Stimulated activated CD4-positive, alpha-beta T cell treated with anti-CD3 and anti-CD28 coated beads, Interleukin-12 subunit alpha, Interleukin-12 subunit beta, amount 100 ng/mL, for 4 hours (primary cell): ENCODE measurements around the gene DYNC1H1.
A peak's percentile ranks its signal among the peaks of the same experiment; 100 is the strongest.

Experiments
- DNase-seq: peaks from one replicate; pipeline ENCODE4 v3.0.0-alpha.2; 2020

DYNC1H1 gene

GRCh38 chr14:102005336-102005735 lies 41.0 kb downstream of the DYNC1H1 start:
- DNase-seq: no peak

GRCh38 chr14:102007916-102008418 lies 43.6 kb downstream of the DYNC1H1 start:
- DNase-seq: no peak

- no peak for DNase-seq
Observed at GRCh38 chr14:102008891-102009290, 44.5 kb downstream of the DYNC1H1 start.

- DNase-seq: no peak
Observed at GRCh38 chr14:102011631-102012030, 47.3 kb downstream of the DYNC1H1 start.

- no peak for DNase-seq
Observed at GRCh38 chr14:102012336-102012735, 48.0 kb downstream of the DYNC1H1 start.

GRCh38 chr14:102013669-102014200 lies 49.4 kb downstream of the DYNC1H1 start:
- no peak for DNase-seq

GRCh38 chr14:102015045-102015685 lies 50.8 kb downstream of the DYNC1H1 start:
- DNase-seq: no peak

- DNase-seq: no peak
Observed at GRCh38 chr14:102015771-102016170, 51.4 kb downstream of the DYNC1H1 start.

GRCh38 chr14:102016420-102017090 lies 52.2 kb downstream of the DYNC1H1 start:
- no peak for DNase-seq

- DNase-seq: no peak
Observed at GRCh38 chr14:102018251-102018650, 53.9 kb downstream of the DYNC1H1 start.

GRCh38 chr14:102019006-102019540 lies 54.7 kb downstream of the DYNC1H1 start:
- no peak for DNase-seq

- DNase-seq: peak; percentile 23
Observed at GRCh38 chr14:102020058-102020971, 55.9 kb downstream of the DYNC1H1 start.

- DNase-seq: no peak
Observed at GRCh38 chr14:102026934-102027333, 62.6 kb downstream of the DYNC1H1 start.

GRCh38 chr14:102027951-102028350 lies 63.6 kb downstream of the DYNC1H1 start:
- DNase-seq: no peak

- DNase-seq: no peak
Observed at GRCh38 chr14:102028733-102029132, 64.4 kb downstream of the DYNC1H1 start.

- DNase-seq: no peak
Observed at GRCh38 chr14:102029956-102030355, 65.6 kb downstream of the DYNC1H1 start.

- no peak for DNase-seq
Observed at GRCh38 chr14:102033241-102033640, 68.9 kb downstream of the DYNC1H1 start.

- DNase-seq: no peak
Observed at GRCh38 chr14:102034301-102034700, 69.9 kb downstream of the DYNC1H1 start.

GRCh38 chr14:102035914-102036313 lies 71.5 kb downstream of the DYNC1H1 start:
- DNase-seq: no peak

- no peak for DNase-seq
Observed at GRCh38 chr14:102037686-102038085, 73.3 kb downstream of the DYNC1H1 start.

- no peak for DNase-seq
Observed at GRCh38 chr14:102039157-102039556, 74.8 kb downstream of the DYNC1H1 start.

- no peak for DNase-seq
Observed at GRCh38 chr14:102040153-102040552, 75.8 kb downstream of the DYNC1H1 start.

- DNase-seq: no peak
Observed at GRCh38 chr14:102042699-102043098, 78.3 kb downstream of the DYNC1H1 start.
